SK-N-SH treated with all-trans-retinoic acid at 6 μM for 48 hours (cell line): ENCODE results near the gene TMA7.
"Not testable (repeated sequence)": the region's sequence is repeated elsewhere in the genome, so short reads cannot be mapped to it uniquely, and the experiment has no call there.

Experiments
- PPARA ChIP-seq: fragments of 250-450 bp; sonication (Bioruptor Pico); IDR thresholded peaks from 2 replicates; pipeline ENCODE4 v1.5.0; 2020; ENCODE audit warnings: mild to moderate bottlenecking, borderline replicate concordance
- TCF4 ChIP-seq: fragments of 250-450 bp; sonication (Bioruptor Pico); IDR thresholded peaks from 2 replicates; pipeline ENCODE4 v1.8.0; 2021; ENCODE audit warnings: mild to moderate bottlenecking, moderate library complexity, borderline replicate concordance
- ZC3H10 ChIP-seq: fragments of 250-450 bp; sonication (Bioruptor Pico); IDR thresholded peaks from 2 replicates; pipeline ENCODE4 v1.5.1; 2021; ENCODE audit warnings: mild to moderate bottlenecking, moderate library complexity
- ZFP3 ChIP-seq: fragments of 250-450 bp; sonication (Bioruptor Pico); IDR thresholded peaks from 2 replicates; pipeline ENCODE4 v1.5.0; 2020; ENCODE audit warnings: mild to moderate bottlenecking, moderate library complexity
- ZFP30 ChIP-seq: fragments of 450-650 bp; formaldehyde crosslinking; IDR thresholded peaks from 2 replicates; pipeline ENCODE4 v1.5.0; 2022; ENCODE audit warnings: mild to moderate bottlenecking, moderate library complexity
- TF ChIP-seq, protein P1 (sequence below): fragments of 250-450 bp; sonication (Bioruptor Pico); IDR thresholded peaks from 2 replicates; pipeline ENCODE4 v1.8.0; 2020; ENCODE audit warnings: mild to moderate bottlenecking, moderate library complexity, borderline replicate concordance
- TF ChIP-seq, protein P2 (sequence below): fragments of 250-450 bp; sonication (Bioruptor Pico); IDR thresholded peaks from 2 replicates; pipeline ENCODE4 v1.8.0; 2021; ENCODE audit warnings: low read depth, mild to moderate bottlenecking, moderate library complexity, borderline replicate concordance

DNA sequence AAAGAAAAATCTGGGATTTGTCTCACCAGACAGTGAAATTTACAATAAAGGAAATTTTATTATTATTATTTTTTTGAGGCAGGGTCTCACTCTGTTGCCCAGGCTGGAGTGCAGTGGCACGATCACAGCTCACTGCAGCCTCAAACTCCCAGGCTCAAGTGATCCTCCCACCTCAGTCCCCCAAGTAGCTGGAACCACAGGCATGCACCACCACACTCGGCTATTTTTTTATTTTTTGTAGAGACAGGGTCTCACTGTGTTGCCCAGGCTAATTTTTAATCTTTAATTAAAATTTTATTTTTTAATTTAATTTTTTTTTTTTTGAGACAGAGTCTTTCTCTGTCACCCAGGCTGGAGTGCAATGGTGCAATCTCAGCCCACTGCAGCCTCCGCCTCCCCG is 34.0 kb downstream of the TMA7 start:
- TF ChIP-seq, protein P1, sequence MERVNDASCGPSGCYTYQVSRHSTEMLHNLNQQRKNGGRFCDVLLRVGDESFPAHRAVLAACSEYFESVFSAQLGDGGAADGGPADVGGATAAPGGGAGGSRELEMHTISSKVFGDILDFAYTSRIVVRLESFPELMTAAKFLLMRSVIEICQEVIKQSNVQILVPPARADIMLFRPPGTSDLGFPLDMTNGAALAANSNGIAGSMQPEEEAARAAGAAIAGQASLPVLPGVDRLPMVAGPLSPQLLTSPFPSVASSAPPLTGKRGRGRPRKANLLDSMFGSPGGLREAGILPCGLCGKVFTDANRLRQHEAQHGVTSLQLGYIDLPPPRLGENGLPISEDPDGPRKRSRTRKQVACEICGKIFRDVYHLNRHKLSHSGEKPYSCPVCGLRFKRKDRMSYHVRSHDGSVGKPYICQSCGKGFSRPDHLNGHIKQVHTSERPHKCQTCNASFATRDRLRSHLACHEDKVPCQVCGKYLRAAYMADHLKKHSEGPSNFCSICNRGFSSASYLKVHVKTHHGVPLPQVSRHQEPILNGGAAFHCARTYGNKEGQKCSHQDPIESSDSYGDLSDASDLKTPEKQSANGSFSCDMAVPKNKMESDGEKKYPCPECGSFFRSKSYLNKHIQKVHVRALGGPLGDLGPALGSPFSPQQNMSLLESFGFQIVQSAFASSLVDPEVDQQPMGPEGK (CRISPR knock-in tag): not testable (repeated sequence)
- not testable (repeated sequence) for TF ChIP-seq TCF4, ZC3H10, ZFP3, ZFP30, PPARA (CRISPR knock-in tag)
- TF ChIP-seq, protein P2, sequence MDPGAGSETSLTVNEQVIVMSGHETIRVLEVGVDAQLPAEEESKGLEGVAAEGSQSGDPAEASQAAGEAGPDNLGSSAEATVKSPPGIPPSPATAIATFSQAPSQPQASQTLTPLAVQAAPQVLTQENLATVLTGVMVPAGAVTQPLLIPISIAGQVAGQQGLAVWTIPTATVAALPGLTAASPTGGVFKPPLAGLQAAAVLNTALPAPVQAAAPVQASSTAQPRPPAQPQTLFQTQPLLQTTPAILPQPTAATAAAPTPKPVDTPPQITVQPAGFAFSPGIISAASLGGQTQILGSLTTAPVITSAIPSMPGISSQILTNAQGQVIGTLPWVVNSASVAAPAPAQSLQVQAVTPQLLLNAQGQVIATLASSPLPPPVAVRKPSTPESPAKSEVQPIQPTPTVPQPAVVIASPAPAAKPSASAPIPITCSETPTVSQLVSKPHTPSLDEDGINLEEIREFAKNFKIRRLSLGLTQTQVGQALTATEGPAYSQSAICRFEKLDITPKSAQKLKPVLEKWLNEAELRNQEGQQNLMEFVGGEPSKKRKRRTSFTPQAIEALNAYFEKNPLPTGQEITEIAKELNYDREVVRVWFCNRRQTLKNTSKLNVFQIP (CRISPR knock-in tag): not testable (repeated sequence)
